Measurements from ENCODE around the gene RFLNA.

GRCh38 chr12:124346425-124347168 lies 51.7 kb downstream of the RFLNA start:
- TF ChIP-seq CTCF (IDR thresholded peaks at IDR 0.05; ENCODE audit: low read length) (no peak), EZH2 (IDR thresholded peaks at IDR 0.05; ENCODE audit: borderline replicate concordance, low read length) (no peak)
